Measurements from ENCODE around the gene SLC36A3. TPM values are rescaled to one million over a fixed set of nuclear protein-coding genes. Genes with fewer than 3 reads are reported as not detected.

The SLC36A3 gene
- polyA plus RNA-seq, 2 donors = not detected

Other genes starting within 250 kb of the SLC36A3 start
- 100 to 1,000 TPM in 1 of 2 donors, 10 to 100 TPM in 1; 68.3 to 140 TPM for gene TNIP1, start 222.7 kb downstream of the SLC36A3 start, polyA plus RNA-seq
- gene ANXA6, start 146.0 kb downstream of the SLC36A3 start, polyA plus RNA-seq = 10 to 100 TPM; 10.7 to 23.2 TPM
- 10 to 100 TPM; 24.2 to 32.4 TPM for gene CCDC69, start 79.7 kb downstream of the SLC36A3 start, polyA plus RNA-seq
- 10 to 100 TPM; 43.4 to 80.7 TPM for gene GM2A, start 50.6 kb downstream of the SLC36A3 start, polyA plus RNA-seq
- not detected for gene SLC36A2, start 43.8 kb upstream of the SLC36A3 start, polyA plus RNA-seq
- gene SLC36A1, start 143.8 kb upstream of the SLC36A3 start, polyA plus RNA-seq = 1 to 10 TPM; 2.2 to 2.4 TPM

Measured in esophagus (tissue), 2 donors.